Liver (tissue), 3 donors: ENCODE data around the gene ABHD18.

ENCODE experiments used
- FOXA1 ChIP-seq: IDR thresholded peaks from 2 replicates; pipeline ENCODE4 v1.6.1; 2016; ENCODE audit warnings: antibody characterized with exemption
- JUND ChIP-seq, 2 donors: IDR thresholded peaks; 2 replicates each; pipeline ENCODE4 v1.6.1; 2016; ENCODE audit warnings: antibody characterized with exemption in 2 of 2
- RAD21 ChIP-seq, 2 donors: IDR thresholded peaks; 2 replicates each; pipeline ENCODE4 v1.6.1; 2016; ENCODE audit warnings: antibody characterized with exemption in 2 of 2, mild to moderate bottlenecking in 2 of 2
- YY1 ChIP-seq: IDR thresholded peaks from 2 replicates; pipeline ENCODE4 v1.6.1; 2016; ENCODE audit warnings: antibody characterized with exemption, mild to moderate bottlenecking
- TF ChIP-seq, protein P1 (sequence below): fragments of 150-350 bp; IDR thresholded peaks from 2 replicates; pipeline ENCODE4 v1.5.1; 2017; ENCODE audit warnings: improper control_type of control experiment, low read depth, low read length; ENCODE audit not compliant: missing input control
- TF ChIP-seq, protein P2 (sequence below): IDR thresholded peaks from 2 replicates; pipeline ENCODE4 v1.6.1; 2016; ENCODE audit warnings: antibody characterized with exemption, mild to moderate bottlenecking
- TF ChIP-seq, protein P3 (sequence below): IDR thresholded peaks from 2 replicates; pipeline ENCODE4 v1.6.1; 2016; ENCODE audit warnings: antibody characterized with exemption
- donor health status: healthy.
- donor health status: healthy.

DNA sequence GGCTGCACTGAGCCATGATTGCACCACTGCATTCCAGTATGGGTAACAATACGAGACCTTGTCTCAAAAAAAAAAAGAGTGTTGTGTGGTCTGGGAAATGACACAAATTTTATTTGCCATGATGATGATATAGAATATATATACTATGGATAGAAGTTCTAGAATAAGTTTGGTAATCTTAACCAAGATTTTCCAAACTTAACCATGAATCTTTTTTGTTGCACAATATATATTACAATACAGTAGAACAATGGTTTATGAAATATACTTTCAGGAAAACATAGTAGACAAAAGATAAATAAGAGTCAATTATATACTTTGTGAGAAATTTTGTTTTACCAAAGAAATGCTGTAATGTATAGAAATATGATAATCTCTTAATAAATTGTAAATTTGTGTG is 35.0 kb upstream of the ABHD18 start:
- TF ChIP-seq, protein P1, sequence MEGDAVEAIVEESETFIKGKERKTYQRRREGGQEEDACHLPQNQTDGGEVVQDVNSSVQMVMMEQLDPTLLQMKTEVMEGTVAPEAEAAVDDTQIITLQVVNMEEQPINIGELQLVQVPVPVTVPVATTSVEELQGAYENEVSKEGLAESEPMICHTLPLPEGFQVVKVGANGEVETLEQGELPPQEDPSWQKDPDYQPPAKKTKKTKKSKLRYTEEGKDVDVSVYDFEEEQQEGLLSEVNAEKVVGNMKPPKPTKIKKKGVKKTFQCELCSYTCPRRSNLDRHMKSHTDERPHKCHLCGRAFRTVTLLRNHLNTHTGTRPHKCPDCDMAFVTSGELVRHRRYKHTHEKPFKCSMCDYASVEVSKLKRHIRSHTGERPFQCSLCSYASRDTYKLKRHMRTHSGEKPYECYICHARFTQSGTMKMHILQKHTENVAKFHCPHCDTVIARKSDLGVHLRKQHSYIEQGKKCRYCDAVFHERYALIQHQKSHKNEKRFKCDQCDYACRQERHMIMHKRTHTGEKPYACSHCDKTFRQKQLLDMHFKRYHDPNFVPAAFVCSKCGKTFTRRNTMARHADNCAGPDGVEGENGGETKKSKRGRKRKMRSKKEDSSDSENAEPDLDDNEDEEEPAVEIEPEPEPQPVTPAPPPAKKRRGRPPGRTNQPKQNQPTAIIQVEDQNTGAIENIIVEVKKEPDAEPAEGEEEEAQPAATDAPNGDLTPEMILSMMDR: no peak
- no peak for TF ChIP-seq FOXA1
- no peak for TF ChIP-seq JUND (IDR thresholded peaks at IDR 0.05)
- no peak for TF ChIP-seq YY1
- TF ChIP-seq, protein P2, sequence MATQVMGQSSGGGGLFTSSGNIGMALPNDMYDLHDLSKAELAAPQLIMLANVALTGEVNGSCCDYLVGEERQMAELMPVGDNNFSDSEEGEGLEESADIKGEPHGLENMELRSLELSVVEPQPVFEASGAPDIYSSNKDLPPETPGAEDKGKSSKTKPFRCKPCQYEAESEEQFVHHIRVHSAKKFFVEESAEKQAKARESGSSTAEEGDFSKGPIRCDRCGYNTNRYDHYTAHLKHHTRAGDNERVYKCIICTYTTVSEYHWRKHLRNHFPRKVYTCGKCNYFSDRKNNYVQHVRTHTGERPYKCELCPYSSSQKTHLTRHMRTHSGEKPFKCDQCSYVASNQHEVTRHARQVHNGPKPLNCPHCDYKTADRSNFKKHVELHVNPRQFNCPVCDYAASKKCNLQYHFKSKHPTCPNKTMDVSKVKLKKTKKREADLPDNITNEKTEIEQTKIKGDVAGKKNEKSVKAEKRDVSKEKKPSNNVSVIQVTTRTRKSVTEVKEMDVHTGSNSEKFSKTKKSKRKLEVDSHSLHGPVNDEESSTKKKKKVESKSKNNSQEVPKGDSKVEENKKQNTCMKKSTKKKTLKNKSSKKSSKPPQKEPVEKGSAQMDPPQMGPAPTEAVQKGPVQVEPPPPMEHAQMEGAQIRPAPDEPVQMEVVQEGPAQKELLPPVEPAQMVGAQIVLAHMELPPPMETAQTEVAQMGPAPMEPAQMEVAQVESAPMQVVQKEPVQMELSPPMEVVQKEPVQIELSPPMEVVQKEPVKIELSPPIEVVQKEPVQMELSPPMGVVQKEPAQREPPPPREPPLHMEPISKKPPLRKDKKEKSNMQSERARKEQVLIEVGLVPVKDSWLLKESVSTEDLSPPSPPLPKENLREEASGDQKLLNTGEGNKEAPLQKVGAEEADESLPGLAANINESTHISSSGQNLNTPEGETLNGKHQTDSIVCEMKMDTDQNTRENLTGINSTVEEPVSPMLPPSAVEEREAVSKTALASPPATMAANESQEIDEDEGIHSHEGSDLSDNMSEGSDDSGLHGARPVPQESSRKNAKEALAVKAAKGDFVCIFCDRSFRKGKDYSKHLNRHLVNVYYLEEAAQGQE: no peak
- TF ChIP-seq, protein P3, sequence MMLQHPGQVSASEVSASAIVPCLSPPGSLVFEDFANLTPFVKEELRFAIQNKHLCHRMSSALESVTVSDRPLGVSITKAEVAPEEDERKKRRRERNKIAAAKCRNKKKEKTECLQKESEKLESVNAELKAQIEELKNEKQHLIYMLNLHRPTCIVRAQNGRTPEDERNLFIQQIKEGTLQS: no peak
- no peak for TF ChIP-seq RAD21 (IDR thresholded peaks at IDR 0.05)
